PC-3 (cell line): ENCODE data around the gene MPPED1. TPM values are rescaled to one million over a fixed set of nuclear protein-coding genes. Genes with fewer than 3 reads are reported as not detected.

Experiments
- ATAC-seq: fragments of 200-7000 bp; cut with Tn5 transposase; 2 replicates; pipeline ENCODE4 v1.9.1; 2020; ENCODE audit warnings: mild to moderate bottlenecking, moderate library complexity
- BruUV-seq: library from RNA; stranded (reverse); fragments of 400-500 nt; replicated peaks from 2 replicates; lab custom pipeline; 2021; lab: Mats Ljungman, UMichigan
- CTCF ChIA-PET: fragments of 300-600 bp; sonication (Branson Sonifier 250); formaldehyde crosslinking; loops from one replicate; lab custom pipeline; 2022; ENCODE audit warnings: antibody characterized with exemption; lab: Charles Lee
- POLR2A ChIA-PET: fragments of 300-600 bp; sonication (Branson Sonifier 250); formaldehyde crosslinking; loops from one replicate; lab custom pipeline; 2022; ENCODE audit warnings: antibody characterized with exemption; ENCODE audit not compliant: unreplicated experiment; lab: Charles Lee
- DNase-seq: peaks from one replicate; pipeline ENCODE4 v3.0.0-alpha.2; 2015
- H2AFZ ChIP-seq: fragments of 300-600 bp; sonication (generic); 2 replicates; pipeline ENCODE4 v1.6.0; 2016; ENCODE audit warnings: antibody characterized with exemption, low read length
- H3F3A ChIP-seq: fragments of 300-600 bp; sonication (generic); one replicate; pipeline ENCODE4 v1.6.0; 2017; ENCODE audit warnings: antibody characterized with exemption, low read length, control low read depth, mild to moderate bottlenecking; ENCODE audit not compliant: unreplicated experiment
- H3K27ac ChIP-seq: fragments of 300-600 bp; sonication (generic); 2 replicates; pipeline ENCODE4 v1.5.1; 2016; ENCODE audit warnings: mild to moderate bottlenecking, low read length
- H3K27me3 ChIP-seq: fragments of 300-600 bp; sonication (generic); 2 replicates; pipeline ENCODE4 v1.6.1; 2016; ENCODE audit warnings: low read length, mixed read lengths
- H3K36me3 ChIP-seq: fragments of 300-600 bp; sonication (generic); 2 replicates; pipeline ENCODE4 v1.6.1; 2016; ENCODE audit warnings: low read depth, mixed run types, low read length, mixed read lengths
- H3K4me1 ChIP-seq: fragments of 300-600 bp; sonication (generic); 2 replicates; pipeline ENCODE4 v1.5.1; 2016; ENCODE audit warnings: low read length; ENCODE audit not compliant: insufficient read depth
- H3K4me2 ChIP-seq: fragments of 300-600 bp; sonication (generic); 2 replicates; pipeline ENCODE4 v1.6.0; 2016; ENCODE audit warnings: low read length
- H3K4me3 ChIP-seq: fragments of 300-600 bp; sonication (generic); 2 replicates; pipeline ENCODE4 v1.5.1; 2016; ENCODE audit warnings: mild to moderate bottlenecking, low read length, mixed read lengths
- H3K79me2 ChIP-seq: fragments of 300-600 bp; sonication (generic); 2 replicates; pipeline ENCODE4 v1.6.1; 2017; ENCODE audit warnings: low read length, mixed read lengths
- H3K9ac ChIP-seq: fragments of 300-600 bp; sonication (generic); 2 replicates; pipeline ENCODE4 v1.6.0; 2016; ENCODE audit warnings: mild to moderate bottlenecking, low read length
- H3K9me2 ChIP-seq: fragments of 300-600 bp; sonication (generic); replicated peaks from 2 replicates; pipeline ENCODE4 v1.6.1; 2016; ENCODE audit warnings: mixed run types, low read length, mixed read lengths
- H3K9me3 ChIP-seq: fragments of 300-600 bp; sonication (generic); 2 replicates; pipeline ENCODE4 v1.6.1; 2016; ENCODE audit warnings: low read length, mixed read lengths
- H4K20me1 ChIP-seq: fragments of 300-600 bp; sonication (generic); 2 replicates; pipeline ENCODE4 v1.6.1; 2016; ENCODE audit warnings: low read length, mixed read lengths
- EZH2 ChIP-seq: fragments of 300-600 bp; sonication (generic); IDR thresholded peaks from one replicate; pipeline ENCODE4 v1.6.1; 2017; ENCODE audit warnings: antibody characterized with exemption, mild to moderate bottlenecking, low read length; ENCODE audit not compliant: unreplicated experiment
- EZH2phosphoT487 ChIP-seq: fragments of 300-600 bp; sonication (generic); IDR thresholded peaks from 2 replicates; pipeline ENCODE4 v1.6.1; 2018; ENCODE audit warnings: mild to moderate bottlenecking, antibody characterized with exemption, low read length, borderline replicate concordance
- intact Hi-C: fragments of 100-400 bp; cut with micrococcal nuclease; formaldehyde crosslinking; loops from 2 replicates; pipeline ENCODE4 v1.9.0; 2023
- total RNA-seq: library from RNA; depleted of rRNA; stranded (reverse); fragments of >200 nt; gene quantifications from 2 replicates; pipeline ENCODE4 v1.2.3, GENCODE V29; 2014
- TF ChIP-seq, protein P1 (sequence below): fragments of 300-600 bp; sonication (generic); conservative IDR thresholded peaks from 2 replicates; pipeline ENCODE4 v1.5.1; 2017; ENCODE audit warnings: antibody characterized with exemption, low read depth, mild to moderate bottlenecking, low read length

Gene MPPED1
- total RNA-seq, 1 experiment from 2014 or later, result not detected

- DNase-seq, result peak; percentile 85
- no peak for TF ChIP-seq EZH2phosphoT487
Measured at GRCh38 chr22:43521716-43522115, 109.9 kb downstream of the MPPED1 start.

GRCh38 chr22:43526117-43526655 is 114.4 kb downstream of the MPPED1 start:
- POLR2A ChIA-PET, result no interaction called here
- no peaks in the 10 kb centered on the region for H3K36me3 ChIP-seq
- no peaks in the 10 kb centered on the region for H3F3A ChIP-seq
- no peaks in the 10 kb centered on the region for H3K27me3 ChIP-seq
- H4K20me1 ChIP-seq, result no peaks in the 10 kb centered on the region
- H3K4me1 ChIP-seq, result peaks cover 7% of the 10 kb centered on the region
- intact Hi-C loops, result no loop called here
- DNase-seq, result no peak
- no peak overlapping the region for H3K4me2 ChIP-seq
- CTCF ChIA-PET, result no interaction called here
- H3K27ac ChIP-seq, result no peak overlapping the region
- TF ChIP-seq EZH2phosphoT487 (no peak), EZH2 (no peak)
- TF ChIP-seq, protein P1, sequence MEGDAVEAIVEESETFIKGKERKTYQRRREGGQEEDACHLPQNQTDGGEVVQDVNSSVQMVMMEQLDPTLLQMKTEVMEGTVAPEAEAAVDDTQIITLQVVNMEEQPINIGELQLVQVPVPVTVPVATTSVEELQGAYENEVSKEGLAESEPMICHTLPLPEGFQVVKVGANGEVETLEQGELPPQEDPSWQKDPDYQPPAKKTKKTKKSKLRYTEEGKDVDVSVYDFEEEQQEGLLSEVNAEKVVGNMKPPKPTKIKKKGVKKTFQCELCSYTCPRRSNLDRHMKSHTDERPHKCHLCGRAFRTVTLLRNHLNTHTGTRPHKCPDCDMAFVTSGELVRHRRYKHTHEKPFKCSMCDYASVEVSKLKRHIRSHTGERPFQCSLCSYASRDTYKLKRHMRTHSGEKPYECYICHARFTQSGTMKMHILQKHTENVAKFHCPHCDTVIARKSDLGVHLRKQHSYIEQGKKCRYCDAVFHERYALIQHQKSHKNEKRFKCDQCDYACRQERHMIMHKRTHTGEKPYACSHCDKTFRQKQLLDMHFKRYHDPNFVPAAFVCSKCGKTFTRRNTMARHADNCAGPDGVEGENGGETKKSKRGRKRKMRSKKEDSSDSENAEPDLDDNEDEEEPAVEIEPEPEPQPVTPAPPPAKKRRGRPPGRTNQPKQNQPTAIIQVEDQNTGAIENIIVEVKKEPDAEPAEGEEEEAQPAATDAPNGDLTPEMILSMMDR, result no peak
- no peak for ATAC-seq
- no peaks in the 10 kb centered on the region for H3K9me3 ChIP-seq
- H3K79me2 ChIP-seq, result no peaks in the 10 kb centered on the region
- BruUV-seq, result no TSS peak
- H3K9ac ChIP-seq, result no peak overlapping the region
- no peak overlapping the region for H2AFZ ChIP-seq
- H3K9me2 ChIP-seq, result no peaks in the 10 kb centered on the region
- H3K4me3 ChIP-seq, result no peak overlapping the region

More at GRCh38 chr22:43521716-43522115, 109.9 kb downstream of the MPPED1 start:
- H2AFZ ChIP-seq, result no peak overlapping the region
- H3K27me3 ChIP-seq, result no peaks in the 10 kb centered on the region
- H3K9me3 ChIP-seq, result no peaks in the 10 kb centered on the region
- H3K27ac ChIP-seq, result peak overlapping the region; percentile 55; the same call in 1 of the 2 replicates
- no peaks in the 10 kb centered on the region for H3F3A ChIP-seq
- ChIA-PET CTCF (interaction anchor here (0.7 kb wide), 1 partner anchor 532 kb away, joined by 8 read pairs; no protein-coding TSS in a partner anchor), POLR2A (no interaction called here)
- intact Hi-C loops, result no loop called here
- no peaks in the 10 kb centered on the region for H4K20me1 ChIP-seq
- H3K4me1 ChIP-seq, result peaks cover 16% of the 10 kb centered on the region
- BruUV-seq, result no TSS peak
- no peaks in the 10 kb centered on the region for H3K36me3 ChIP-seq
- H3K9me2 ChIP-seq, result no peaks in the 10 kb centered on the region
- no peak overlapping the region for H3K4me3 ChIP-seq
- H3K9ac ChIP-seq, result no peak overlapping the region
- no peak overlapping the region for H3K4me2 ChIP-seq
- no peaks in the 10 kb centered on the region for H3K79me2 ChIP-seq
- peak; percentile 82 for ATAC-seq

DNA sequence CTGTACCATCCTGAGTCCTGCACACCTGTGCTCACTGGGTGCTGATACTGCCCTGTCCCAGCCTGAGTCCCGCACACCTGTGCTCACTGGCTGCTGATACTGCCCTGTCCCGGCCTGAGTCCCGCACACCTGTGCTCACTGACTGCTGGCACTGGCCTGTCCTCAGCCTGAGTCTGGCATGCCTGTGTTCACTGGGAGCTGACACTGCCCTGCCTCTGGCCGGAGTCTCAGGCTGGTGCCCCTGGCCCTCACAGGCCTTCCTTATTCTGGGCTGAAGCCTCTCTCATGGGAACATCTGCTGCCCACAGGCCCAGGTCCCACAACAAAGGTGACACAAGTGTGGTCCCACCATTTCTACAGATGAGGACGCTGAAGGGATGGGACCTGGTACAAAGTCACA is 115.1 kb downstream of the MPPED1 start:
- H3K4me3 ChIP-seq, result no peak overlapping the region
- POLR2A ChIA-PET, result no interaction called here
- no peaks in the 10 kb centered on the region for H3F3A ChIP-seq
- CTCF ChIA-PET, result no interaction called here
- H3K9me2 ChIP-seq, result no peaks in the 10 kb centered on the region
- H4K20me1 ChIP-seq, result no peaks in the 10 kb centered on the region
- no peak overlapping the region for H2AFZ ChIP-seq
- 0 out of 2 replicates have a peak, but pooled peaks cover 4% of the 10 kb centered on the region for H3K27me3 ChIP-seq
- H3K36me3 ChIP-seq, result no peaks in the 10 kb centered on the region
- H3K27ac ChIP-seq, result no peak overlapping the region
- no peak for DNase-seq
- intact Hi-C loops, result no loop called here
- BruUV-seq, result no TSS peak
- no peak overlapping the region for H3K4me2 ChIP-seq
- peaks cover 3% of the 10 kb centered on the region for H3K4me1 ChIP-seq
- H3K9ac ChIP-seq, result no peak overlapping the region
- TF ChIP-seq, protein P1, result no peak
- TF ChIP-seq EZH2phosphoT487 (no peak), EZH2 (no peak)
- no peak for ATAC-seq
- H3K9me3 ChIP-seq, result no peaks in the 10 kb centered on the region
- no peaks in the 10 kb centered on the region for H3K79me2 ChIP-seq
